H1 (cell line): ENCODE data around the gene TRIM9. TPM values are rescaled to one million over a fixed set of nuclear protein-coding genes. Genes with fewer than 3 reads are reported as not detected.

ENCODE experiments used
- E2F6 ChIP-seq: IDR thresholded peaks from 2 replicates; pipeline ENCODE4 v1.6.1; 2012; ENCODE audit warnings: inconsistent platforms
- EGR1 ChIP-seq: IDR thresholded peaks from 2 replicates; pipeline ENCODE4 v1.6.1; 2011; ENCODE audit warnings: low read depth, low read length, borderline replicate concordance
- JUND ChIP-seq: IDR thresholded peaks from 2 replicates; pipeline ENCODE4 v1.6.1; 2011; ENCODE audit warnings: mild to moderate bottlenecking, improper control_type of control experiment, low read length
- KDM1A ChIP-seq: fragments of 200-600, 300-600 bp; sonication (generic); IDR thresholded peaks from 2 replicates; pipeline ENCODE4 v1.7.1; 2016; ENCODE audit warnings: mild to moderate bottlenecking, low read length, borderline replicate concordance
- NRF1 ChIP-seq: IDR thresholded peaks from 2 replicates; pipeline ENCODE4 v1.6.1; 2011; ENCODE audit warnings: mild to moderate bottlenecking, low read depth, low read length, improper control_type of control experiment
- RNF2 ChIP-seq: fragments of 200-900, 300-1000 bp; sonication (generic); IDR thresholded peaks from 2 replicates; pipeline ENCODE4 v1.7.1; 2016; ENCODE audit warnings: borderline replicate concordance, low read depth, mild to moderate bottlenecking, antibody characterized with exemption, low read length; ENCODE audit not compliant: poor library complexity, severe bottlenecking; ENCODE audit errors: missing control alignments
- polyA plus RNA-seq, 7 experiments: library from polyadenylated mRNA; depleted of rRNA in 3 of 7; stranded (reverse) in 5 of 7; unstranded in 2 of 7; fragments of >200 nt in 5 of 7; fragments of 200-250 nt in 2 of 7; gene quantifications; 1 replicate in 5 of 7; 2 replicates in 1 of 7; 4 replicates in 1 of 7; pipeline versions ENCODE4 v1.2.1 to v1.2.3, GENCODE V29; 2011 to 2013; ENCODE audit warnings: missing spikeins in 2 of 7, mixed read lengths in 2 of 7
- total RNA-seq: library from RNA; stranded (reverse); fragmentation: NEBNext Ultra II Directional; extraction: Animal tissue kit (Norgen Biotek cat#: 25700); gene quantifications from 2 replicates; pipeline ENCODE4 v1.2.1, GENCODE V29; 2021
- TF ChIP-seq, protein P1 (sequence below): fragments of 300-600 bp; sonication (generic); IDR thresholded peaks from 2 replicates; pipeline ENCODE4 v1.7.1; 2012; ENCODE audit warnings: low read length, moderate library complexity, mild to moderate bottlenecking, inconsistent platforms; ENCODE audit not compliant: insufficient replicate concordance

Gene TRIM9
- total and polyA plus RNA-seq, 2 of the 8 experiments (the other 6 are each of a cell fraction or from before 2014, with no cell fraction given) = 2.7 to 5.4 TPM

GRCh38 chr14:51097287-51097686, 2.4 kb upstream of the TRIM9 start (continued):
- TF ChIP-seq, protein P1, sequence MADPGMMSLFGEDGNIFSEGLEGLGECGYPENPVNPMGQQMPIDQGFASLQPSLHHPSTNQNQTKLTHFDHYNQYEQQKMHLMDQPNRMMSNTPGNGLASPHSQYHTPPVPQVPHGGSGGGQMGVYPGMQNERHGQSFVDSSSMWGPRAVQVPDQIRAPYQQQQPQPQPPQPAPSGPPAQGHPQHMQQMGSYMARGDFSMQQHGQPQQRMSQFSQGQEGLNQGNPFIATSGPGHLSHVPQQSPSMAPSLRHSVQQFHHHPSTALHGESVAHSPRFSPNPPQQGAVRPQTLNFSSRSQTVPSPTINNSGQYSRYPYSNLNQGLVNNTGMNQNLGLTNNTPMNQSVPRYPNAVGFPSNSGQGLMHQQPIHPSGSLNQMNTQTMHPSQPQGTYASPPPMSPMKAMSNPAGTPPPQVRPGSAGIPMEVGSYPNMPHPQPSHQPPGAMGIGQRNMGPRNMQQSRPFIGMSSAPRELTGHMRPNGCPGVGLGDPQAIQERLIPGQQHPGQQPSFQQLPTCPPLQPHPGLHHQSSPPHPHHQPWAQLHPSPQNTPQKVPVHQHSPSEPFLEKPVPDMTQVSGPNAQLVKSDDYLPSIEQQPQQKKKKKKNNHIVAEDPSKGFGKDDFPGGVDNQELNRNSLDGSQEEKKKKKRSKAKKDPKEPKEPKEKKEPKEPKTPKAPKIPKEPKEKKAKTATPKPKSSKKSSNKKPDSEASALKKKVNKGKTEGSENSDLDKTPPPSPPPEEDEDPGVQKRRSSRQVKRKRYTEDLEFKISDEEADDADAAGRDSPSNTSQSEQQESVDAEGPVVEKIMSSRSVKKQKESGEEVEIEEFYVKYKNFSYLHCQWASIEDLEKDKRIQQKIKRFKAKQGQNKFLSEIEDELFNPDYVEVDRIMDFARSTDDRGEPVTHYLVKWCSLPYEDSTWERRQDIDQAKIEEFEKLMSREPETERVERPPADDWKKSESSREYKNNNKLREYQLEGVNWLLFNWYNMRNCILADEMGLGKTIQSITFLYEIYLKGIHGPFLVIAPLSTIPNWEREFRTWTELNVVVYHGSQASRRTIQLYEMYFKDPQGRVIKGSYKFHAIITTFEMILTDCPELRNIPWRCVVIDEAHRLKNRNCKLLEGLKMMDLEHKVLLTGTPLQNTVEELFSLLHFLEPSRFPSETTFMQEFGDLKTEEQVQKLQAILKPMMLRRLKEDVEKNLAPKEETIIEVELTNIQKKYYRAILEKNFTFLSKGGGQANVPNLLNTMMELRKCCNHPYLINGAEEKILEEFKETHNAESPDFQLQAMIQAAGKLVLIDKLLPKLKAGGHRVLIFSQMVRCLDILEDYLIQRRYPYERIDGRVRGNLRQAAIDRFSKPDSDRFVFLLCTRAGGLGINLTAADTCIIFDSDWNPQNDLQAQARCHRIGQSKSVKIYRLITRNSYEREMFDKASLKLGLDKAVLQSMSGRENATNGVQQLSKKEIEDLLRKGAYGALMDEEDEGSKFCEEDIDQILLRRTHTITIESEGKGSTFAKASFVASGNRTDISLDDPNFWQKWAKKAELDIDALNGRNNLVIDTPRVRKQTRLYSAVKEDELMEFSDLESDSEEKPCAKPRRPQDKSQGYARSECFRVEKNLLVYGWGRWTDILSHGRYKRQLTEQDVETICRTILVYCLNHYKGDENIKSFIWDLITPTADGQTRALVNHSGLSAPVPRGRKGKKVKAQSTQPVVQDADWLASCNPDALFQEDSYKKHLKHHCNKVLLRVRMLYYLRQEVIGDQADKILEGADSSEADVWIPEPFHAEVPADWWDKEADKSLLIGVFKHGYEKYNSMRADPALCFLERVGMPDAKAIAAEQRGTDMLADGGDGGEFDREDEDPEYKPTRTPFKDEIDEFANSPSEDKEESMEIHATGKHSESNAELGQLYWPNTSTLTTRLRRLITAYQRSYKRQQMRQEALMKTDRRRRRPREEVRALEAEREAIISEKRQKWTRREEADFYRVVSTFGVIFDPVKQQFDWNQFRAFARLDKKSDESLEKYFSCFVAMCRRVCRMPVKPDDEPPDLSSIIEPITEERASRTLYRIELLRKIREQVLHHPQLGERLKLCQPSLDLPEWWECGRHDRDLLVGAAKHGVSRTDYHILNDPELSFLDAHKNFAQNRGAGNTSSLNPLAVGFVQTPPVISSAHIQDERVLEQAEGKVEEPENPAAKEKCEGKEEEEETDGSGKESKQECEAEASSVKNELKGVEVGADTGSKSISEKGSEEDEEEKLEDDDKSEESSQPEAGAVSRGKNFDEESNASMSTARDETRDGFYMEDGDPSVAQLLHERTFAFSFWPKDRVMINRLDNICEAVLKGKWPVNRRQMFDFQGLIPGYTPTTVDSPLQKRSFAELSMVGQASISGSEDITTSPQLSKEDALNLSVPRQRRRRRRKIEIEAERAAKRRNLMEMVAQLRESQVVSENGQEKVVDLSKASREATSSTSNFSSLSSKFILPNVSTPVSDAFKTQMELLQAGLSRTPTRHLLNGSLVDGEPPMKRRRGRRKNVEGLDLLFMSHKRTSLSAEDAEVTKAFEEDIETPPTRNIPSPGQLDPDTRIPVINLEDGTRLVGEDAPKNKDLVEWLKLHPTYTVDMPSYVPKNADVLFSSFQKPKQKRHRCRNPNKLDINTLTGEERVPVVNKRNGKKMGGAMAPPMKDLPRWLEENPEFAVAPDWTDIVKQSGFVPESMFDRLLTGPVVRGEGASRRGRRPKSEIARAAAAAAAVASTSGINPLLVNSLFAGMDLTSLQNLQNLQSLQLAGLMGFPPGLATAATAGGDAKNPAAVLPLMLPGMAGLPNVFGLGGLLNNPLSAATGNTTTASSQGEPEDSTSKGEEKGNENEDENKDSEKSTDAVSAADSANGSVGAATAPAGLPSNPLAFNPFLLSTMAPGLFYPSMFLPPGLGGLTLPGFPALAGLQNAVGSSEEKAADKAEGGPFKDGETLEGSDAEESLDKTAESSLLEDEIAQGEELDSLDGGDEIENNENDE = no peak
- no peak for TF ChIP-seq NRF1
- no peak for TF ChIP-seq RNF2
- TF ChIP-seq JUND = no peak
- no peak for TF ChIP-seq KDM1A
- no peak for TF ChIP-seq E2F6
- TF ChIP-seq EGR1 = no peak
